NCI-H446 treated with DMSO at 0.1 percent for 48 hours (cell line): ENCODE measurements around the gene ERBB2.
"Not testable (repeated sequence)": the region's sequence is repeated elsewhere in the genome, so short reads cannot be mapped to it uniquely, and the experiment has no call there.

Experiments
- DNase-seq: peaks from one replicate; lab custom pipeline; 2025; lab: John Stamatoyannopoulos, UW

The ERBB2 gene

DNA sequence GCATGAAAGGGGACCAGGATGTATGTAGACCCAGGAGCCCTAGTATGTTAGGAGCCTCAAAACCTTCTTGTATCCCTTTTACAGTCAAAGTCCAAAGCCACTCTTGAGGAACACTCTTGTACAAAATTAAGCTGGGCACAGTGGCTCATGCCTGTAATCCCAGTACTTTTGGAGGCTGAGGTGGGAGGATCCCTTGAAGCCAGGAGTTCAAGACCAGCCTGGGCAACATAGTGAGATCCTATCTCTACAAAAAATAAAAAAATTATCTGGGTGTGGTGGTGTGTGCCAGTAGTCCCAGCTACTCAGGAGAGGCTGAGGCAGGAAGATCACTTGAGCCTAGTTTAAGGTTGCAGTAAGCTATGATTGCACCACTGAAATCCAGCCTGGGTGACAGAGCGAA is 26.1 kb downstream of the ERBB2 start:
- DNase-seq = not testable (repeated sequence)

DNA sequence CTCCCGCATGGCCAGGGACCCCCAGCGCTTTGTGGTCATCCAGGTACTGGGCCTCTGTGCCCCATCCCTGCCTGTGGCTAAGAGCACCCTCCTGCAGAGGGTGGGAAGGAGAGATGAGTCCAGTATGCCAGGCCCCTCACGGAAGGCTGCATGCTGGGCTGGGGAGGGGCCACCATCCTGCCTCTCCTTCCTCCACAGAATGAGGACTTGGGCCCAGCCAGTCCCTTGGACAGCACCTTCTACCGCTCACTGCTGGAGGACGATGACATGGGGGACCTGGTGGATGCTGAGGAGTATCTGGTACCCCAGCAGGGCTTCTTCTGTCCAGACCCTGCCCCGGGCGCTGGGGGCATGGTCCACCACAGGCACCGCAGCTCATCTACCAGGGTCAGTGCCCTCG is 26.8 kb downstream of the ERBB2 start:
- DNase-seq = no peak

DNA sequence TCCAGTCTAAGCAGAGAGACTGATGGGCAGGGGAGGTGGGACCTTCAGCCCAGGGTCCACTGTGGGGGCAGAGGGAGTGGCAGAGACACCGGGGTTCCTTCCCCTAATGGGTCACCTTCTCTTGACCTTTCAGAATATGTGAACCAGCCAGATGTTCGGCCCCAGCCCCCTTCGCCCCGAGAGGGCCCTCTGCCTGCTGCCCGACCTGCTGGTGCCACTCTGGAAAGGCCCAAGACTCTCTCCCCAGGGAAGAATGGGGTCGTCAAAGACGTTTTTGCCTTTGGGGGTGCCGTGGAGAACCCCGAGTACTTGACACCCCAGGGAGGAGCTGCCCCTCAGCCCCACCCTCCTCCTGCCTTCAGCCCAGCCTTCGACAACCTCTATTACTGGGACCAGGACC is 27.7 kb downstream of the ERBB2 start:
- DNase-seq = no peak

DNA sequence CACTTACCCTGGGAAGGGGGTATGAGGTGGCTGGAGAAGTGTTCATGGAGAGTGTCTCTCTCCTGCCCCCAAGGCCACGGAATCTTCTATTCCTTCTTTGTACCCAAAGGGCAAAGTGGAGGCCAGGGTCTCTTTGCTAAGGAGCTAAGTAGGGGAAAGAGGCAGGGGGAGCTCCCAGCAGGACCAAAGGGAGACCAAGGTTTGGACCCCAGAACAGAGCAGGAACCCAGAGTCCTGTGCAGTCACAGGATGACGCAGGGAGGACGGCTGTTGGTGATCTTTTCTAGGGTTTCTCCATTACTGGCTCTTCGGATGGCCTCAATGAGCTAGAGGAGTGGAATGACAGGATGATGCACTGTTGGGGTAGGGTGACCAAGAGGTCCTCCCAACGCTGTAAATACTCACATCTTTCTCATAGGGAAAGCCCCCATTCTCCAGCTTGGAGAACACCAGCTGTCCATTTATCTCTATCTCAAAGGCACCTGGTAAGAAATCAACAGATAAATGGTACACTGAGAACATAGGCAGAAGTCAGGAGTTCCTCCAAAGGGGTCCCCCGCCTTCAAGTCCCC is 29.5 kb downstream of the ERBB2 start:
- no peak for DNase-seq

DNA sequence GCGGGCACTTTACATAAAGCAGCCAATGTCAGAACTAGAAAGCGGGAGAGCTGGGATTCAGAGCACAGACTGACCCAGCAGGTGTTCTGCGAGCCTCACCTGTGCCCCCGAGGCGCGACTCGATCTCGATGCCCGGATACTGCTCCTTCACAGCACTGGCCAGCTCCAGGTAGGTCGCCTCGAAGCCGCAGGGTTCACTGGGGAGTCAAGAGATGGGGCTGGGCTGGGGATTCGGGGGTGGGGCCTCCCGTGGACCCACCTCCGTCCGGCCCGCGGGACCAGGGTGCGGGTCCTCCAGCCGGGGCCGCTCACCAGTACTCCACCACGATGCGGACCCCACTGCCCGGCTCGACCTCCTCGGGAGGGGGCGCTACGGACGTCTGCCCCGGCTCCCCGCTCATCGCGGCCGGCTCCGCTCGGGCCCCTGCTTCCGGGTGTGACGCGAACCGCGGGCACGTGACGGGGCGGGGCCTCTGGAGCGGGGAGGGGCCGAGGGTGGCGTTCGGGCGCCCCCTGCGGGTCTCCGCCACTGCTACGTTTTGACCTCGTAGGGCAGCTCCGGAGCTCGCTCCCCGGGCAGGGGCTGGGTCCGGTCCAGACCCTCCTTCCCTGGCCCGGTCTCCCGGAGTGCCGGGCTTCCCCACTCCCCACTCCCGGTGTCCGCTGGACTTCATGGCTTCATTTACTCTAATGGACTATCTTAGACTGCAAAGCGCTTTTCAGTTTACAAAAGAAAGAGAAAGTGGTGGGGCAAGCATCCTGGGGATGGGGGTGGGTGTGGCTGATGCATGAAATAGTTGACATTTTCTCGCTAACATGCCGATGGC is 30.4 kb downstream of the ERBB2 start, which contains the start of gene MIEN1:
Gene MIEN1, minus strand, starts transcription at position 438 of the 827 bp plus-strand sequence. Its CDS starts 37 bp downstream, at position 401.
- DNase-seq = peak; percentile 40

DNA sequence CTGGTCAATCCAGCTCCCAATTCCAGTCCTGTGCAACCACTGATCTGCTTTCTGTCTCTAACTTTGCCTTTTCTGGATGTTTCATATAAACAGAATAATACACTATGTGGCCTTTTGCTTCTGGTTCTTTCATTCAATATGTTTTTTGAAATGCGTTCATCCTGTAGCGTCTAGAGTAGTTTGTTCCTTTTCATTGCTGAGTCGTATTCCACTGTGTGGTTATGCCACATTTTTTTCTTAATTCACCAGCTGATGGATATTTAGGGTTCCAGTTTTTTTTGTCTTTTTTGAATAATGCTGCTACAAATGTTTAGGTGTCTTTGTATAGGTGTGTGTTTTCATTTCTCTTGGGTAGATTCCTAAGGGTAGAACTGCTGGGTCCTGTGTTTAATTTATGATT is 32.7 kb downstream of the ERBB2 start:
- DNase-seq = no peak

DNA sequence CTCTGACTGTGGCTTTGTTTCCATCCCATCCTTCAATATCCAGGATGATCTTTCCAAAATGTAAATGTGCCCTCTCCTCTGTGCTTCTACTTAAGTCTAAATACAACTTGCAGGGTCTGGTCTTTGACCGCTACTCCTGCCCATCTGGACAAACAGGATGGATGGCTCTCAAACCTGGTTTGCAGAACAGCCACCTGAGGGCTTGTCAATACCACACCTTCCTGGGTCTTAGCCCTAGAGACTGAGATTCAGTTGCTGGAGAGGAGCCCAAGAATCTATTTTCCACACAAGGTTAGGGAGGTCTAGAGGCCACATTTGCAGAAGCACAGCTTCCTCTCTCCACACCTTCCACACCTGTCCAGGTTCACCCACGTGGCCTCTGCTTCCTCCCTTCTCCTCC is 36.0 kb downstream of the ERBB2 start:
- DNase-seq = no peak

DNA sequence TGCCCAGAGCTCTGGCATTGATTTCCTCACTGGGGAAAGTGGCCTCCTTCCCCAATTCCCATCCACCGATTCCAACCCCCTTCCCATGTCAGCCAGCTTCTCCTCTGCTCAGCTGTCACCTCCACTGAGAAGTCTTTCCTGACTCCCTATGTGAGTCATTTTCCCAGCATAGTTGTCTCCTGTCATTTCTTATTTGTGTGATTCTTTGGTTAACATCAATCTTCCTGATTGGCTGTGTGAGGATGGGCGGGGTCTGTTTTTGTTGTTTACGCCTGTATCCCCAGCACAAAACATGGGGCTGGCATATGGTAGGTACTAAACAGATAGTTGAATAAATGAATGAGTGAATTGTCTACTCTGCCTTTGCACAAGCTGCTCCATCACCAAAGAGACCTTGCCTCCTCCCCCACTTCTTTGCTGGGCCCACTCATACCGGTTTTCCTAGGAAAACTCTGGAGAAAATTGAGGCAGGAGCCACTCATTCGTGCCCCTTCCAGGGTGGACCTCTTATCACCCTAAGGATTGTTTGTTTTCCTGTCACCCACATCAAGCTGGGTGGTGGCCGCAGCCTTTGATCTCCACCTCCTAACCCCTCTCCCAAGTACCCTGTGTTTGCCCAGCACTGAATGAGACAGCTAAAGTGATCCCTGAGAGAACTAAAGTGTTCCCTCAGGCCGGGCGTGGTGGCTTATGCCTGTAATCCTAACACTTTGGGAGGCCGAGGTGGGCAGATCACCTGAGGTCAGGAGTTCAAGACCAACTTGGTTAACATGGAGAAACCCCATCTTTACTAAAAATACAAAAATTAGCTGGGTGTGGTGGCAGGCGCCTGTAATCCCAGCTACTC is 36.7 kb downstream of the ERBB2 start:
- no peak for DNase-seq

DNA sequence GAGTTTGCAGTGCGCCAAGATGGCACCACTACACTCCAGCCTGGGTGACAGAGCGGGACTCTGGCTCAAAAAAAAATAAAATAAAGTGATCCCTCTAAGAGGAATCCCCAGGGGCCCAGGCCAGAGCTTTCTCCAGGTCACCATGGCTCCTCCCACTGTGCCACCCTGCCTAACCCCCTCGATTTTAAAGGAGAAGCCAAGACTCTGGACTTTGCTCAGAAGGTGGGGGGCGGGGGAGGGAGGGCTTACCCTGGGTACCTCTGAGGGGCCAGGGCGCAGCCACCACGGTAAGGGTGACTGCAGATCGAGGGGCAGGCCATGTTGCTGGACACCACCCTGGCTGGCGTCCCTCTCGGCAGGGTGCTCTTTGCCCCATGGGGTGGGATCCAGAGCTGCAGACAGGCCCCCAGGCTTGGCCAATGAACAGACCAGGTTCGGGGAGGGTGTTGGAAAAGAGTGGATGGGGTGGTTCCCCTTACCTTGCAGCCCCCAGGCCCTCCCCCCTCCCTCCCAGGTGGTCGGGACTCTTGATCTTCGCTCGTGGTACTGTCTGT is 37.4 kb downstream of the ERBB2 start:
- DNase-seq = no peak

DNA sequence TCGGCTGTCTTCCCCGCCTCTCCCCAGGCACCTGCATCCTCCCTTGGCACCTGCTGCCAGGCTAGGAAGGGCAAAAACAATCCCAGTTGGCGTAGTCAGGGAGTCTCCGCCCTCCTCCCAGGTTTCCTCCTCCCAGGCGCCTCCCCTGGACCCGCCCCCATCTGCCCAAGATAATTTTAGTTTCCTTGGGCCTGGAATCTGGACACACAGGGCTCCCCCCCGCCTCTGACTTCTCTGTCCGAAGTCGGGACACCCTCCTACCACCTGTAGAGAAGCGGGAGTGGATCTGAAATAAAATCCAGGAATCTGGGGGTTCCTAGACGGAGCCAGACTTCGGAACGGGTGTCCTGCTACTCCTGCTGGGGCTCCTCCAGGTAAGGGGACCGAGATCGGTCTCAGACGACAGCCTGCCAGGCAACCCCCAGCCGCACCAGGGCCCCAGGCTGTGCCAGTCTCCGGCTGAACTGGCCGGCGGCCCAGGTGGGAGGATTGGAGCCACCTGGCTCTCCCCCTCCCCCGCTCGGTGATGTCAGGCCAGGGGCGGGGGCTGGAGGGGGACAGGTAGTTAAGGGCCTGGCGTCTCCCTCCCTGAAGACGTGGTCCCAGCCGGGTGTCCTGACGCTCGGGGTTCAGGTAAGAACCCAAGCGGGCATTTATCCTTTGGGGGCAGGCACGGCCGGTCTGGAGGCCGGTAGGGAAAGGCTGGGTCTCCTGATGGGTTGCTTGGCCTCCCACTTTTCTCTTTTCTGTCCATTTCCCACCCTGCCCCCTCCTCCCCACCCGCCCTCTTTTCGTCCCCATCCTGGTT is 38.1 kb downstream of the ERBB2 start, which contains the start of gene GRB7:
Gene GRB7, plus strand, starts transcription at position 179 of the 808 bp plus-strand sequence. CDS start 4,364 bp downstream, outside the sequence.
- no peak for DNase-seq

DNA sequence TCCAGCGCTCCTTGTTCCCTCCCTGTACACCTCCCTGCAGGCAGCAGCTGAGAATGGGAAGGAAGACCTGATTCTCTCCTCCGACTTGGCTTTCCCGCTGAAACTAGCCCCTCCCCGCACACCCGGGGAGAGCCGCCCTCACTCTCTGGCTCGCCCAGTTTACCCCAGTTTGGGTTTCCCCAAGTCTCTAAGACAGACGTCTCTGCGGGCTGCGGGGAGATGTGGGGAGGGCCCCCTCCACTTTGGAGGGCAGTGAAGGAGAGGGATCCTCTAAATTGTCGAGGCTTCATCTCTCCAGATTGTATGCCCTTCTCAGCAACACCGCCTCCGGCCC is 38.7 kb downstream of the ERBB2 start:
- no peak for DNase-seq

DNA sequence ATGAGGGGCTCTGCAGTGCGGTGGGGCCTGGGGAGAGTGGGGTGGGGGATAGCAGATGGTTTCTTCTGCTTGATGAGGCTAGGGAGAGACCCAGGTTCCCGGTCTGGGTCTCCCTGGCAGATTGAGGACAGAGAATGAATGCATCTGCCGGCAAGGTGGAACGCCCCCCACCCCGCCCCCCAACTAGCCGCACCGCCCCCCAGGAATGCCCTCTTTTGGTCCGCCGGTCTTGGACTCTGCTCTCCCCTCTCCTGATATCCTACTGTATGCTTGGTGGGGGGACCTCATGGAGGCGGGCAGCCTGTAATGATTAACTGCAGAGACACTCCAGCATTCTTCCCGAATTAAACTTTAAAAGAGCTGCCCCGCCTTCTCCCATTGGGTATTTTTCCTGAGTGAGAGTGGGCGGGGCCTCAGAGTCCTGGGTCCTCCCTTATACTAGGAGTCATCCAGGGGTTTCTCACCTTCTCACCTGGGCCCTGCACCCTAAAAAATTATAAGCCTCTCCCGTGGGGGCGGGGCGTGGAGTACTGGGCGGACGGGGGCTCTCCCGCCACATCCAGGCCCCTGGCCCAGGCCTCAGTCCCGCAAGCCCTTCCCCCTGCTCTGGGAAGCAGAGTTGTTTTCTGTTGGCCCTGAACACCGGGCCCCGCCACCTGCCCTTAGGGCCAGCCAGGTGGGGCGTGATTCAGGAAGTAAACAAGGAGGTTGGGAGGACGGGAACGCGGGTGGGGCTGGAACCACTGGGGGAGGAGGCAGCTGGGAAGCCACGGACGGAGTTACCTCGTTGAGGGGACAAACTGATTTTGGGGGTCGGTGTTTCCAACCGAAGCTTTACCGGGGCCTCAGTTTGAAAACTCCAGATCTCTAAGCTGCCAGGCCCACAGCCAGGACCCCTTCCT is 39.4 kb downstream of the ERBB2 start:
- DNase-seq = no peak

DNA sequence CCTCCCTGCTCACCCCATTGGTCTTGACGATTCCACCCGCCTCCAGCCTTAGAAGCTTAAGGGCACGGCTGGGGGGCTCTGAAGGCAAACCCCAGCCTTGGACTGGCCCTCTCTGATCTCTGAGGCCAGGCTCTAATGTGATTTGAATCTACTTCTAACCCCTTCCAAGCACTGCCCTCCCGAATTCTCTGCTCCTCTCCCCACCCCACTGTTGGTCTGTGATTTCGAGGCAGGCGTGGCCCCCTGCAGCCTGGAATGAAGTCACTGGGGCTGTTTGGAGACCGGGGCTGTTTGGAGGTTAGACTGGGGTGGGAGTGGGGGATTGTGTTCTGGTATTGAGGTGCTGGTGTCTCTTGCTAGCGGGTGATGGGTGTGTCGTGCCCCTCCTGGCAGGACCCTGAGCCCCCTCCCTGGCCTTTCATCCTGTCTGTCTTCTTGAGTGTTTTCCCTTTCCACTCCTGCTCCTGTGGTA is 40.1 kb downstream of the ERBB2 start:
- no peak for DNase-seq

DNA sequence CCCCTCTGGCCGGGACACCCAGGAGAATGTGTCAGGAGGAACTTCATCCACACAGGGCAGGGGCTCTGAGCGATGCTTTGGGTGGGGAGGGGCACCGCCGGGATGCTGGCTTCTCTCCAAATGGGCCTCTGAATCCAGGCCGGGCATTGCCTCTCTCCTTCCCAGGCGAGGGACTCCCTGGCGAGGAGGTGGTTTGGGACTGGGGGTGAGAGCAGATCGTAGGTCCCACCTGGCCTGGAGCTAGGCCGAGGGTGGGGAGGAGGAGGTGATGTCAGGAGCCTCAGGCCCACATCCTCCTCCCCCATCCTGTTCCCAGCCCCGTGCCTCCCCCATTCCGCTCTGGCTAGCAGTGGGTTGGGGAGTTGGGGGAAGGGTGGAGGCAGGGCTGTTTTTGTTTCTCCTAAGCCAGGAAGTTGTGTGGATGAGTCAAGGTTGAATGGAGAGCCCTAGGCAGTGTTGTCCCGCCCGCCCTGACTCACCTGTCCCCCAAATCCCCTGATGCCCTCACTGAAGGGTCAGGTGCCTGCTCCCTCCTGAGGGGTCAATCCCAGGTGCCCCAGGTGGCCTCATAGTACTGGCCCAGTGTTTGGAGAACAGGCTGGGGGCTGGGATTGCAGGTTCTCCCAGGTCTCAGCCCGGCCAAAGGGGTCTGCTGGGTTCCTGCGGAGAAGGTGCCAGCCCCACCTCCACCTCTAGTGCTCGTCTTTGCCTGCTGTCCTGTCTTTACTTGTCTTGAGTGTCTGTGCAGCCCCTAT is 40.7 kb downstream of the ERBB2 start:
- DNase-seq = no peak

DNA sequence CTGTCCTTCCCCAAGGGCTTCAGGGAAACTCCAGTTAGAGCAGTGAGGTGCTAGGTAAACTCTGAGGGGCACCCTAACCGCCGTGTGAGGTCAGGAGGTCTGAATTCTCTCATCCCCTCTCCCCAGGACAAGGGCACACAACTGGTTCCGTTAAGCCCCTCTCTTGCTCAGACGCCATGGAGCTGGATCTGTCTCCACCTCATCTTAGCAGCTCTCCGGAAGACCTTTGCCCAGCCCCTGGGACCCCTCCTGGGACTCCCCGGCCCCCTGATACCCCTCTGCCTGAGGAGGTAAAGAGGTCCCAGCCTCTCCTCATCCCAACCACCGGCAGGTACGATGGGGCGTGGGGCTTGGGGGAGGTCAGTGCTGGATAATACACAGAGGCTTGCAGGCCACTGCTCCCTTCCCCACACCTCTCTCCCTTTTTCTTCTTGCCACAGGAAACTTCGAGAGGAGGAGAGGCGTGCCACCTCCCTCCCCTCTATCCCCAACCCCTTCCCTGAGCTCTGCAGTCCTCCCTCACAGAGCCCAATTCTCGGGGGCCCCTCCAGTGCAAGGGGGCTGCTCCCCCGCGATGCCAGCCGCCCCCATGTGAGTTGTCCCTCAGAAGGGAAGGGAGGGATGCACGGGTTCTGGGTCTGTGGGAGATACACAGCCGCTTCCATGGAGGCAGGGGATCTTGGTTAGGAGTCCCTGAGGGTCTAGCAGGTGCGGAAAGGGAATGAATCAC is 42.4 kb downstream of the ERBB2 start:
- no peak for DNase-seq

DNA sequence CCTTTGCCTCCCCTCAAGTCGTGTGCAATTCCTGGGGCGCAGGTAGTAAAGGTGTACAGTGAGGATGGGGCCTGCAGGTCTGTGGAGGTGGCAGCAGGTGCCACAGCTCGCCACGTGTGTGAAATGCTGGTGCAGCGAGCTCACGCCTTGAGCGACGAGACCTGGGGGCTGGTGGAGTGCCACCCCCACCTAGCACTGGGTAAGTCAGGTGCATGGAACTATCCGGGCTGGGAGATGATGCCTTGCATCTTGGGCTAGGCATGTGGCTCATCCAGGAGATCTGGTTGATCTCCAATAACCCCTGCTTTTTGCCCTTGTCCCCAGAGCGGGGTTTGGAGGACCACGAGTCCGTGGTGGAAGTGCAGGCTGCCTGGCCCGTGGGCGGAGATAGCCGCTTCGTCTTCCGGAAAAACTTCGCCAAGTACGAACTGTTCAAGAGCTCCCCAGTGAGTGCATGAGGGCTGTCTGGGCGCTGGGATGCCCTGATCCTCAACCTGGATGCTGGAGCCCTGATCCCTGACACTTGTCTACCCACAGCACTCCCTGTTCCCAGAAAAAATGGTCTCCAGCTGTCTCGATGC is 43.1 kb downstream of the ERBB2 start:
- no peak for DNase-seq

DNA sequence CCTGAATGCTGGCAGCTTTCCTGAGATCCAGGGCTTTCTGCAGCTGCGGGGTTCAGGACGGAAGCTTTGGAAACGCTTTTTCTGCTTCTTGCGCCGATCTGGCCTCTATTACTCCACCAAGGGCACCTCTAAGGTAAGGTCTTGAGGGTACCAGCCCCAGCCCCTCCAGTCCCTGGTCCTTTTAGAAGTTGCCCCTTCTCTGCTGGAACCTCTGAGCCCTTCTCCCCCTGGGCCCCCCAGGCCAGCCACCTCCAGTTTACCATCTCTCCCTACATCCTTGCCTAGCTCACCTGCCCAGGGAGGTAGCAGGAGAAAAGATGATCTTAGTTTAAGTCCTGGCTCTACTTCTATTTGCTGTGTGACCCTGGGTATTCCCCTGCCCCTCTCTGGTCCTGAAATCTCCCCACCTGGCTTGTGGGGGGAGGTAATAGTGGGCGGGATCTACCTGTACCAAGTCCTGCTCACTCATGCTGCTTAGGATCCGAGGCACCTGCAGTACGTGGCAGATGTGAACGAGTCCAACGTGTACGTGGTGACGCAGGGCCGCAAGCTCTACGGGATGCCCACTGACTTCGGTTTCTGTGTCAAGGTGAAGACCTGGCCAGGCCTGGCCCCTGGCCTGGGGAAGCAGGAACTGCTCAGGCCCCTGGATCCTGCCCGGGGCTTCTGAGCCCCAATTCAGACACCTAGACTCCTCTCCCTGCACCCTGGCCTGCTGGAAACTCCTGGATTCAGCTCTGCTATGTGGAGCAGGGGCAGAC is 44.4 kb downstream of the ERBB2 start:
- DNase-seq = no peak

DNA sequence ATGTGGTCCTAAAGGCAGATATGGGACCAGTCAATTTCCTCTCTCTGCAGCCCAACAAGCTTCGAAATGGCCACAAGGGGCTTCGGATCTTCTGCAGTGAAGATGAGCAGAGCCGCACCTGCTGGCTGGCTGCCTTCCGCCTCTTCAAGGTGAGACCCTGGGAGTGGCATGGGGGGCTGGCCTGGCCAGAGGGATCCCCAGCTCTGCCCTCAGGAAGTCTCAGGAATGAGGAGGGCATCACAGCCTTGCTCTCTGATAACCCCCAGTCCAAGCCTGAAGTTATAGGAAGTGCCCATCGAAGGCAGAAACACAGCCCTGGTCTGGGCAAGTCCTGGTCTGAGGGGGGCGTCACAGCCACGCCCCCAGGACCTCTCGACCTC is 45.0 kb downstream of the ERBB2 start:
- no peak for DNase-seq
